Caki2 (cell line): ENCODE data around the gene TRMT1L. TPM values are rescaled to one million over a fixed set of nuclear protein-coding genes. Genes with fewer than 3 reads are reported as not detected.
A peak's percentile ranks its signal among the peaks of the same experiment; 100 is the strongest.

ENCODE experiments used
- DNase-seq: peaks from one replicate; pipeline ENCODE4 v3.0.0-alpha.2; 2015; ENCODE audit warnings: low read depth
- in situ Hi-C: cut with HindIII; loops from 2 replicates; pipeline ENCODE4 v1.10.0; 2016; ENCODE audit warnings: low sequenced_read_pairs, low pct_unique_long_range_greater_than_20kb, mixed read lengths
- total RNA-seq: library from RNA; depleted of rRNA; stranded (reverse); fragments of >200 nt; shearing (Covaris generic); gene quantifications from 2 replicates; pipeline ENCODE4 v1.2.3, GENCODE V29; 2014; ENCODE audit warnings: low replicate concordance

Gene TRMT1L
- total RNA-seq, 1 experiment from 2014 or later: 26.3 TPM

GRCh38 chr1:185137896-185138545 is 18.7 kb downstream of the TRMT1L start:
- in situ Hi-C loops: no loop called here
- no peak for DNase-seq

GRCh38 chr1:185132534-185132933 is 24.2 kb downstream of the TRMT1L start:
- in situ Hi-C loops: no loop called here
- no peak for DNase-seq

- in situ Hi-C loops: no loop called here
These were observed 27.0 kb downstream of the TRMT1L start for GRCh38 chr1:185129708-185130107.

DNA sequence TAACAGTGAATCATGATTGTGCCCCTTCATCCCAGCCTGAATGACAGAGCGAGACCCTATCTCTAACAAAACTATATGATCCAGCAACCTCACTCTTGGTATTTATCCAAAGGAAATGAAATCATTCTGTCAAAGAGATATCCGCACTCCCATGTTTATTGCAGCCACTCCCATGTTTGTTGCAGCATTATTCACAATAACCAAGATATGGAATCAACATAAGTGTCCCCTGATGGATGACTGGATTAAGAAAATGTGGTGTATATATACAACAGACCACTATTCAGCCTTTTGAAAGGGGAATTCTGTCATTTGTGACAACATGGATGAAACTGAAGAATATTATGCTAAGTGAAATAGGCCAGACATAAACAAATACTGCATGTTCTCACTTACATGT is 44.4 kb downstream of the TRMT1L start:
- no peak for DNase-seq
- in situ Hi-C loops: no loop called here

More at GRCh38 chr1:185129708-185130107, 27.0 kb downstream of the TRMT1L start:
- no peak for DNase-seq

- in situ Hi-C loops: no loop called here
- DNase-seq: no peak
These were observed 44.9 kb downstream of the TRMT1L start for GRCh38 chr1:185111873-185112272.

DNA sequence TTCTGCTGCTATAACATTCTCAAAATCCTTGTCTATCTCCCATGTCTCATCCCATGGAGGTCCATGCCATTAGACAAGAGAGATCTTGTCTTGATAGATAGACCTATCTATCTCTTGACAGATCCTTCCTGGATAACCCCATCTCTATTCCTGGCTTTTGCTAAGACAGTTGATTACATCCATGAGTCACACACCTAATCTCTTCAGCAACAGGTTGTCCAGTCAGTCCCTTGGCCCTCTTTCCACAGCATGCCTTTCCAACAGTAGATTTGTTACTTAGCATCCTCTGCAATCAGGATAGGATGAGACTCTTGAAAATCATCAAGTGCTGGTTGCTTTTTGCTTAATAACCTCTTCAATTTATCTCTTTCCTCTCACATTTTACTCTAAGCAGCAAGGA is 46.6 kb downstream of the TRMT1L start:
- in situ Hi-C loops: no loop called here
- DNase-seq: no peak

DNA sequence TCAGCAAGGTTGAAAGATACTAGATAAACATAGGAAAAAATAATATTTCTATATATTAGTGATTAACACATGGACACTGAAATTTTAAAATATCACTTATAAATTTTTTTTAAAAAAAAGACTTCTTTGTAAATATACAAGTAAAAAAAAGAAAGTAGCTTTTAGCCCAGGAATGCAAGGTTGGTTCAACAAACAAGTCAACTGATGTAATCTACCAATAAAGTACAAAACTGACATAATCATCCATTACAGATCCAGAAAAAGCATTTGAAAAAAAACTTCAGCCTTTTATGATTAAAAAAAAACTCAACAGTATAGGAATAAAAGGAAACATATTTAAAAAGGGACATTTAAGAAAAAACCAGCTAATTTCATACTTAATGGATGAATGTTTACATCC is 48.4 kb downstream of the TRMT1L start:
- DNase-seq: no peak
- in situ Hi-C loops: no loop called here

DNA sequence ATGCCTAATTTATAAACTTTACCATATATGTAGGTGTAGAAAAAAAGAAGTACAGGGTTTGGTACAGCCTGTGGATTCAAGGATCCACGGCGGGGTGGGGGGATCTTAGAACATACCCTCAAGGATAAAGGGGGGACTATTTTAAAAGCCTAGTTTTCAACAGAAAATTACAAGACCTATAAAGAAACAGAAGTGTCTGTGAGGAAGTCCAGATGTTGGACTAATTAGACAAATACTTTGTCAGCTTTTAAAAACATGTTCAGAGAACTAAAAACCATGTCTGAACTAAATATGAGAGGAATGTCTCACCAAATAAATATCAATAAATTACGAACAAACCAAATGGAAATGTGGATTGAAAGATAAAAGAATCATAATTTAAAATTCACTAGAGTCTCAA is 51.6 kb downstream of the TRMT1L start:
- no peak for DNase-seq
- in situ Hi-C loops: no loop called here

DNA sequence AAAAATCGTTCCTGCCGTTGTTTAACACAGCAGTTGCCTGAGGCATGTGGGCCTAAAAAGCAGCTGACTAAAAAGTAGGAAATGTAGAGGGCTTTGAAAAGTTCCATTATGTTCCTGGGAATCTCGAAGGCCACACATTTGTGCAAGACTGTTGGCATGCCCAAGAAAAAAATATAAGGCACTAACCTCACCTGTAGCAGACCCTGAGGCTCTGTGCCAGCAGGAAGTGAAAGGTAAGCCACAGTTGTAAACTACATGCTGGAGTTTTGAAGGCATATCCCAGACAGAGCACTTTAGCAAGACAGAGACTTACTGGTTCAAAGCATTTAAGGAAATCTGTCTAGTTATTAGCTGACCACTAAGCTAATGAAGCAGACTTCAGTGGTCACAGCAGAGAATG is 52.7 kb downstream of the TRMT1L start:
- in situ Hi-C loops: no loop called here
- no peak for DNase-seq

- in situ Hi-C loops: no loop called here
- no peak for DNase-seq
These were observed 60.2 kb downstream of the TRMT1L start for GRCh38 chr1:185096531-185096930.

DNA sequence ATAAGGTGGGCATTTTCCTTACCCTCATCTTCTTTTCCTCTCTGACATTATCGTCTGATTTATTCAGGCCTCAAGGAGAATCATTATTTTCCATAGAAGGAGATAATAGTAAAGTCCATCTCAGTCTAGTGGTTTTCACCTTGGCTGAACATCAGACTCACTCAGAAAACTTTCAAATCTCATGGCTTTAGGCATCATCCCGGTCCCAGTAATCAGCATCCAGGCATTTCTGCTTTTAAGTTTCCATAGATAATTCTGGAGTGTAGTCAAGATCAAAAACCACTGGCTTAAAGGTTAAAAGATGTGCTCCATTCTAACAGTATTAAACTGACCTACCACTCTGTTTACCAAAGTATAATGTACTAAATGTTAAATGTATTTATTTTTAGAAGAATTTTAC is 62.0 kb downstream of the TRMT1L start:
- DNase-seq: no peak
- in situ Hi-C loops: no loop called here

DNA sequence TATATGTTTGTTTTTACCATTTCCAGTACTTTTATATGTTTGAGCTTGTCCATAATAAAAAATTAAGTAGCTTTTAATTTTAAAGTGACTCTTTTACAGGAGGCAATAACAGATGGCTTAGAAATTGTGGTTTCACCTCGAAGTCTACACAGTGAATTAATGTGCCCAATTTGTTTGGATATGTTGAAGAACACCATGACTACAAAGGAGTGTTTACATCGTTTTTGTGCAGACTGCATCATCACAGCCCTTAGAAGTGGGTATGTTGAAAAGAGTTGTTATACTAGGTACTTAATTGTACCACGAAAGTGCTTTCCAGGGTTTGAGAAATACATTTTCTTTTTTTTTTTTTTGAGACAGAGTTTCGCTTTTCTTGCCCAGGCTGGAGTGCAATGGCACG is 65.3 kb downstream of the TRMT1L start:
- in situ Hi-C loops: no loop called here
- no peak for DNase-seq

GRCh38 chr1:185087746-185088145 is 69.0 kb downstream of the TRMT1L start:
- in situ Hi-C loops: no loop called here
- no peak for DNase-seq

- no peak for DNase-seq
- in situ Hi-C loops: no loop called here
These were observed 69.7 kb downstream of the TRMT1L start for GRCh38 chr1:185087101-185087500.

- in situ Hi-C loops: no loop called here
- no peak for DNase-seq
These were observed 72.9 kb downstream of the TRMT1L start for GRCh38 chr1:185083818-185084217.

- DNase-seq: no peak
- in situ Hi-C loops: no loop called here
These were observed 76.3 kb downstream of the TRMT1L start for GRCh38 chr1:185080422-185080821.

GRCh38 chr1:185077374-185077773 is 79.4 kb downstream of the TRMT1L start:
- DNase-seq: no peak
- in situ Hi-C loops: no loop called here

DNA sequence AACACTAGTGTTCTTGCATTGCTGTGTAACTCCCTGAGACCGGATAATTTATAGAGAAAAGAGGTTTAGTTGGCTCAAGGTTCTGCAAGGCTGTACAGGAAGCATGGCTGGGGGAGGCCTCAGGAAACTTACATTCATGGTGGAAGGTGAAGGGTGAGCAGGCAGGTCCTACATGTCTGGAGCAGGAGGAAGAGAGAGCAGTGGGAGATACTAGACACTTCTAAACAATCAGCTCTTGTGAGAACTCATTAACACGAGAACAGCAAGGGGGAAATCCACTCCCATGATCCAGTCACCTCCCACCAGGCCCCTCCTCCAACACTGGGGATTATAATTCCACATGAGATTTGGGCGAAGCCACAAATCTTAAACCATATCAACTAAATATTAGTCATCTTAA is 81.3 kb downstream of the TRMT1L start:
- DNase-seq: no peak
- in situ Hi-C loops: no loop called here

- DNase-seq: peak; percentile 23
- in situ Hi-C loops: no loop called here
These were observed 82.4 kb downstream of the TRMT1L start for GRCh38 chr1:185074307-185074706.

GRCh38 chr1:185073725-185074124 is 83.0 kb downstream of the TRMT1L start:
- in situ Hi-C loops: no loop called here

GRCh38 chr1:185070051-185070450 is 86.7 kb downstream of the TRMT1L start:
- no peak for DNase-seq
- in situ Hi-C loops: no loop called here

More at GRCh38 chr1:185073725-185074124, 83.0 kb downstream of the TRMT1L start:
- DNase-seq: peak; percentile 33
